Measurements from ENCODE around the gene SLC26A11.

SLC26A11 gene

GRCh38 chr17:80225230-80225629, 5.0 kb downstream of the SLC26A11 start:
- TF ChIP-seq, protein P1, sequence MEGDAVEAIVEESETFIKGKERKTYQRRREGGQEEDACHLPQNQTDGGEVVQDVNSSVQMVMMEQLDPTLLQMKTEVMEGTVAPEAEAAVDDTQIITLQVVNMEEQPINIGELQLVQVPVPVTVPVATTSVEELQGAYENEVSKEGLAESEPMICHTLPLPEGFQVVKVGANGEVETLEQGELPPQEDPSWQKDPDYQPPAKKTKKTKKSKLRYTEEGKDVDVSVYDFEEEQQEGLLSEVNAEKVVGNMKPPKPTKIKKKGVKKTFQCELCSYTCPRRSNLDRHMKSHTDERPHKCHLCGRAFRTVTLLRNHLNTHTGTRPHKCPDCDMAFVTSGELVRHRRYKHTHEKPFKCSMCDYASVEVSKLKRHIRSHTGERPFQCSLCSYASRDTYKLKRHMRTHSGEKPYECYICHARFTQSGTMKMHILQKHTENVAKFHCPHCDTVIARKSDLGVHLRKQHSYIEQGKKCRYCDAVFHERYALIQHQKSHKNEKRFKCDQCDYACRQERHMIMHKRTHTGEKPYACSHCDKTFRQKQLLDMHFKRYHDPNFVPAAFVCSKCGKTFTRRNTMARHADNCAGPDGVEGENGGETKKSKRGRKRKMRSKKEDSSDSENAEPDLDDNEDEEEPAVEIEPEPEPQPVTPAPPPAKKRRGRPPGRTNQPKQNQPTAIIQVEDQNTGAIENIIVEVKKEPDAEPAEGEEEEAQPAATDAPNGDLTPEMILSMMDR (IDR thresholded peaks at IDR 0.05; ENCODE audit: low read depth, low read length, missing control alignments) = no peak
- H3K4me3 ChIP-seq (replicated peaks; ENCODE audit: low read depth, low read length) = no peak overlapping the region
- no peak for DNase-seq (ENCODE audit: extremely low read depth, low read depth)

GRCh38 chr17:80227156-80227555, 6.9 kb downstream of the SLC26A11 start:
- H3K4me3 ChIP-seq (replicated peaks; ENCODE audit: low read depth, low read length) = no peak overlapping the region
- TF ChIP-seq, protein P1 (IDR thresholded peaks at IDR 0.05; ENCODE audit: low read depth, low read length, missing control alignments) = no peak
- DNase-seq (ENCODE audit: extremely low read depth, low read depth) = no peak

DNA sequence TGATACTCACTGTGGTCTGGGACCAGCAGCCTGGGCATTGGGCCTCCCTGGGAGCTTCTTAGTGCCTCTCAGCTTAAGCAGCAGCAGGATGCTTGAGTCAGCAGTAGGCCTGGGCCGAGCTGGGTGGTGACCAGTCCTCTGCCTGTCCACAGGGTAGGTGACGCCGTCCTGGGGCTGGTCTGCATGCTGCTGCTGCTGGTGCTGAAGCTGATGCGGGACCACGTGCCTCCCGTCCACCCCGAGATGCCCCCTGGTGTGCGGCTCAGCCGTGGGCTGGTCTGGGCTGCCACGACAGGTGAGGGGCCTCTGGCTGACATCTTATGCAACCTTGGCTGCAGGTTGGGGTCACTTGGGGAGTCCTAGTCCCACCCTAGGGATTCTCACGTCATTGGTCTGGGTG, 7.4 kb downstream of the SLC26A11 start:
- TF ChIP-seq, protein P1 (IDR thresholded peaks at IDR 0.05; ENCODE audit: low read depth, low read length, missing control alignments) = no peak
- DNase-seq (ENCODE audit: extremely low read depth, low read depth) = no peak

DNA sequence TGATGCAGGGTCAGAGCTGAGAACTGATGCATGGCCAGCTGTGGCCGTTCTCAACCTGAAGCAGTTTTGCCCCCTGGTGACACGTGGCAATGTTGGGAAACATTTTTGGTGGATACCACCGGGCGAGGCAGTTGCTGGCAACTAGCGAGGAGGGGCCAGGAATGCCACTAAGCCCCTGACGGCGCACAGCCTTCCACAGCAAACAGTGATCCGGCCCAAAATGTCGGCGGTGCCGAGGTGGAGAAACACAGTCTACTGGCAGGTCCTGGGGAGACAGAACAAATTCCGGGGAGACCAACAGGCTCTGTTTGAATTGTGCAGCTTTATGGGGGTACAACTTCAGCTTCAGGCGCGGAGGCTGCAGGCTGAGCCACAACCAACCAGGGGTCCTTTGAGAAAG, 8.2 kb downstream of the SLC26A11 start:
- no peak overlapping the region for H3K4me3 ChIP-seq (replicated peaks; ENCODE audit: low read depth, low read length)
- TF ChIP-seq, protein P1 (IDR thresholded peaks at IDR 0.05; ENCODE audit: low read depth, low read length, missing control alignments) = no peak
- no peak for DNase-seq (ENCODE audit: extremely low read depth, low read depth)

More for the DNA sequence above, 7.4 kb downstream of the SLC26A11 start:
- no peak overlapping the region for H3K4me3 ChIP-seq (replicated peaks; ENCODE audit: low read depth, low read length)

DNA sequence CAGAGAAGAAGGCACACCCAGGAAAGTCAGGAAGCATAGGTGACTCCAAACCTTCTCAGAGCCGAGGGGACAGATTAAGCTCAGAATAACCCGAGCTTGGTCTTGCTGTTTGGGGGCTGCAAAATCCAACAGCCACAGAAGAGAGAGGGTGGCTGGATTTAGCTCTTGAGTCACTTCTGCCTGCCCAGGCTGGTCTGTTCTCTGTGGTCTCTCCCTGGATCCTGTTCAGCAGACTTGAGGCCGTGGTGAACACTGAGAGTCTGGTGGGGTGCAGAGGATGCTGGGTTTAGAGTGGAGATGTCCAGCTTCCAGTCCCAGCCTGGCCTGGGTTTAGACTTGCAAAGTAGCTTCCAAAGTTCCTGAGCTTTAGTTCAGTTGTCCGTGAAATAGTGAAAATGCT, 8.8 kb downstream of the SLC26A11 start:
- no peak overlapping the region for H3K4me3 ChIP-seq (replicated peaks; ENCODE audit: low read depth, low read length)
- TF ChIP-seq, protein P1 (IDR thresholded peaks at IDR 0.05; ENCODE audit: low read depth, low read length, missing control alignments) = no peak

DNA sequence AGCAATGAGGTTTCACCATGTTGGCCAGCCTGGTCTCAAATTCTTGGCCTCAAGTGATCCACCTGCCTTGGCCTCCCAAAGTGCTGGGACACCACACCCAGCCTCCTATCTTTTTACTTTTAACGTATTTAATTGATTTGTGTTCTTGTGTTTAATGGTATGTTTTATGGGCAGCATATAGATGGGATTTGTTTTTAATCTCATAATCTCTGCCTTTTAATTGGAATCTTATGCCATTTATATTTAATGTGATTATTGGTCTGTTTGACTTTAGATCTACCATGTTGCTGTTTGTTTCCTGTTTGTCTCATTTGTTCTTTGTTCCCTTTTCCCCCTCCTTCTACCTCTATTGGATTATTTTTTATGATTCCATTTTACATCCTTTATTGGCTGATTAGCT, 12.2 kb downstream of the SLC26A11 start:
- H3K4me3 ChIP-seq (replicated peaks; ENCODE audit: low read depth, low read length) = no peak overlapping the region
- DNase-seq (ENCODE audit: extremely low read depth, low read depth) = no peak
- TF ChIP-seq, protein P1 (IDR thresholded peaks at IDR 0.05; ENCODE audit: low read depth, low read length, missing control alignments) = no peak

More for the DNA sequence above, 8.8 kb downstream of the SLC26A11 start:
- no peak for DNase-seq (ENCODE audit: extremely low read depth, low read depth)

- DNase-seq (ENCODE audit: extremely low read depth, low read depth) = no peak
- H3K4me3 ChIP-seq (replicated peaks; ENCODE audit: low read depth, low read length) = no peak overlapping the region
- TF ChIP-seq, protein P1 (IDR thresholded peaks at IDR 0.05; ENCODE audit: low read depth, low read length, missing control alignments) = no peak
Measured at GRCh38 chr17:80233202-80233601, 13.0 kb downstream of the SLC26A11 start.
